Lower leg skin (tissue), 3 donors: ENCODE measurements around the gene OSTF1.

Experiments used
- POLR2A ChIP-seq, 2 donors: fragments of 450-650 bp; IDR thresholded peaks; one replicate each; pipeline ENCODE4 v1.6.1; 2016 to 2017; ENCODE audit warnings: antibody characterized with exemption in 2 of 2, mild to moderate bottlenecking in 1 of 2, moderate library complexity in 1 of 2
- TF ChIP-seq, protein P1 (sequence below), 3 donors: fragments of 450-650 bp; IDR thresholded peaks; one replicate each; pipeline ENCODE4 v1.5.1; 2016; ENCODE audit warnings: antibody characterized with exemption in 3 of 3, mild to moderate bottlenecking in 3 of 3, moderate library complexity in 2 of 3

DNA sequence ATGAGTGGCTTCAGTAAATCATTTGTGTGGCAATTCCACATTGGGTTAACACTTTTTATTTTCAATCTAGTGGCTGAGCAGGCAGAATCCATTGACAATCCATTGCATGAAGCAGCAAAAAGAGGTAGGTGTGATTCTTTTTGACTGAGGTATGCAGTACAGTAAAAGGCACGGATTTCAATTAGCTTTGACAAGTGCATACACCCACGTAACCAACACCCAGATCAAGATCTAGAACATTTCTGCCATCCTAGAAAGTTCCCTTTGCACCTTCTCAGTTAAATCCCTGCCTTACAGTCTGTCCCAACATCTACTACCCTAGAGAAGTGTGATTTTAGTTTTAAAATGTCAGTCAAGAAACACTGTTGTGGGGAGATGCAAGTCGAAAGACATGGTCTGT, 43.4 kb downstream of the OSTF1 start:
- TF ChIP-seq, protein P1, sequence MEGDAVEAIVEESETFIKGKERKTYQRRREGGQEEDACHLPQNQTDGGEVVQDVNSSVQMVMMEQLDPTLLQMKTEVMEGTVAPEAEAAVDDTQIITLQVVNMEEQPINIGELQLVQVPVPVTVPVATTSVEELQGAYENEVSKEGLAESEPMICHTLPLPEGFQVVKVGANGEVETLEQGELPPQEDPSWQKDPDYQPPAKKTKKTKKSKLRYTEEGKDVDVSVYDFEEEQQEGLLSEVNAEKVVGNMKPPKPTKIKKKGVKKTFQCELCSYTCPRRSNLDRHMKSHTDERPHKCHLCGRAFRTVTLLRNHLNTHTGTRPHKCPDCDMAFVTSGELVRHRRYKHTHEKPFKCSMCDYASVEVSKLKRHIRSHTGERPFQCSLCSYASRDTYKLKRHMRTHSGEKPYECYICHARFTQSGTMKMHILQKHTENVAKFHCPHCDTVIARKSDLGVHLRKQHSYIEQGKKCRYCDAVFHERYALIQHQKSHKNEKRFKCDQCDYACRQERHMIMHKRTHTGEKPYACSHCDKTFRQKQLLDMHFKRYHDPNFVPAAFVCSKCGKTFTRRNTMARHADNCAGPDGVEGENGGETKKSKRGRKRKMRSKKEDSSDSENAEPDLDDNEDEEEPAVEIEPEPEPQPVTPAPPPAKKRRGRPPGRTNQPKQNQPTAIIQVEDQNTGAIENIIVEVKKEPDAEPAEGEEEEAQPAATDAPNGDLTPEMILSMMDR (IDR thresholded peaks at IDR 0.05): no peak
- TF ChIP-seq POLR2A (IDR thresholded peaks at IDR 0.05): no peak
